Natural killer cell (primary cell): ENCODE measurements around the gene CREB1. TPM values are rescaled to one million over a fixed set of nuclear protein-coding genes. Genes with fewer than 3 reads are reported as not detected.

Source experiments
- ATAC-seq, 3 donors: fragments of 150-1000 bp in 2 of 3; fragments of 200-7000 bp in 1 of 3; cut with Tn5 transposase; 1 replicate in 1 of 3; 2 replicates in 2 of 3; pipeline ENCODE4 v1.10.0; 2021; ENCODE audit warnings: mild to moderate bottlenecking in 2 of 3, moderate library complexity in 2 of 3
- DNase-seq, 2 donors: peaks; one replicate each; pipeline versions ENCODE4 v3.0.0 to v3.0.0-alpha.2; 2013 to 2021; ENCODE audit warnings: mixed read lengths in 1 of 2
- H3K27ac ChIP-seq: one replicate; pipeline ENCODE4 v1.5.1; 2013; ENCODE audit warnings: mild to moderate bottlenecking, low read length
- H3K27me3 ChIP-seq: one replicate; pipeline ENCODE4 v1.6.1; 2013; ENCODE audit warnings: low read length; ENCODE audit not compliant: control insufficient read depth, insufficient read depth
- H3K36me3 ChIP-seq: one replicate; pipeline ENCODE4 v1.6.1; 2013; ENCODE audit warnings: low read length; ENCODE audit not compliant: control insufficient read depth, insufficient read depth
- H3K4me1 ChIP-seq: one replicate; pipeline ENCODE4 v1.6.1; 2013; ENCODE audit warnings: low read length; ENCODE audit not compliant: control insufficient read depth, insufficient read depth
- H3K4me3 ChIP-seq: one replicate; pipeline ENCODE4 v1.5.1; 2013; ENCODE audit warnings: low read length
- H3K9me3 ChIP-seq: one replicate; pipeline ENCODE4 v1.6.1; 2013; ENCODE audit warnings: low read length; ENCODE audit not compliant: control insufficient read depth, insufficient read depth
- H3K27ac Mint-ChIP-seq, 2 donors: one replicate each; pipeline ENCODE4 v1.8.0; 2022; ENCODE audit warnings: mild to moderate bottlenecking in 2 of 2, mixed read lengths in 2 of 2, moderate library complexity in 1 of 2
- H3K27me3 Mint-ChIP-seq, 2 donors: one replicate each; pipeline ENCODE4 v1.8.0; 2022; ENCODE audit warnings: low read depth in 2 of 2, mixed read lengths in 2 of 2
- H3K36me3 Mint-ChIP-seq: one replicate; pipeline ENCODE4 v1.8.0; 2022; ENCODE audit warnings: mixed read lengths
- H3K4me1 Mint-ChIP-seq, 2 donors: one replicate each; pipeline ENCODE4 v1.8.0; 2022; ENCODE audit warnings: mixed read lengths in 2 of 2
- H3K4me3 Mint-ChIP-seq: one replicate; pipeline ENCODE4 v1.8.0; 2022; ENCODE audit warnings: mild to moderate bottlenecking, moderate library complexity, mixed read lengths
- H3K9me3 Mint-ChIP-seq, 2 donors: one replicate each; pipeline ENCODE4 v1.8.0; 2022; ENCODE audit warnings: mixed read lengths in 2 of 2
- WGBS: methylation state at CpG from one replicate; pipeline ENCODE4 v1.1.7; 2013; ENCODE audit warnings: missing lambda C conversion rate; ENCODE audit not compliant: insufficient coverage; 5-methylcytosine and 5-hydroxymethylcytosine counted together
- intact Hi-C: fragments of 100-400 bp; cut with micrococcal nuclease; formaldehyde crosslinking; loops from one replicate; pipeline ENCODE4 v1.14.2; 2022
- total RNA-seq, 4 donors: library from RNA; stranded (reverse); fragments of 120-200 nt in 1 of 4; gene quantifications; one replicate each; pipeline versions ENCODE4 v1.2.3 to v1.2.4, GENCODE V29; 2013 to 2022
- TF ChIP-seq, protein P1 (sequence below): fragments of 200-600 bp; IDR thresholded peaks from one replicate; pipeline ENCODE4 v1.8.0; 2022; ENCODE audit warnings: antibody characterized with exemption

Gene CREB1
- total RNA-seq, 3 donors from 2014 or later (not counting 1 experiment from before 2014, with no cell fraction given) = 88.1 to 107 (median 106) TPM

DNA sequence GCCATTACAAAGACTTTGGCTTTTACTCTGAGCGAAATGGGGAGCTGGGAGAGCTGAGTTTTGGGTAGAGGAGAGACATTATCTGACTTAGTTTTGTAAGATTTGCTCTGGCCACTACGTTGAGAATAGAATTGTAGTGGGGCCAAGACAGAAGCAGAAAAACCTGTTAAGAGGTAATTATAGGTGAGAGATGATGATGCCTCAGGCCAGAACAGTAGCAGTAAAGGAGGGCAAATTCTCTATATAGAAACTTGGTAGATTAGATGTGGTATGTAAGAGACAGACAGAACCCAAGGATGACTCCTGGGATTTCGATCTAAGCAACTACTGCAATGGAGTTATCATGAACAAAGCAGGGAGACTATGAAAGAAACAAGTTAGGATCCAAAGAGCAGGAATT is 17.4 kb upstream of the CREB1 start:
- no peaks in the 10 kb centered on the region for H3K4me1 ChIP-seq
- no peak for DNase-seq
- WGBS = 92% methylated on average over 3 of the region's 3 CpGs
- no peaks in the 10 kb centered on the region for H3K36me3 Mint-ChIP-seq
- H3K9me3 ChIP-seq = no peaks in the 10 kb centered on the region
- H3K4me1 Mint-ChIP-seq = no peaks in the 10 kb centered on the region
- peaks cover 6 to 10% of the 10 kb centered on the region in 2 donors for H3K27me3 Mint-ChIP-seq
- H3K9me3 Mint-ChIP-seq = no peaks in the 10 kb centered on the region
- intact Hi-C loops = no loop called here
- H3K36me3 ChIP-seq = no peaks in the 10 kb centered on the region
- TF ChIP-seq, protein P1, sequence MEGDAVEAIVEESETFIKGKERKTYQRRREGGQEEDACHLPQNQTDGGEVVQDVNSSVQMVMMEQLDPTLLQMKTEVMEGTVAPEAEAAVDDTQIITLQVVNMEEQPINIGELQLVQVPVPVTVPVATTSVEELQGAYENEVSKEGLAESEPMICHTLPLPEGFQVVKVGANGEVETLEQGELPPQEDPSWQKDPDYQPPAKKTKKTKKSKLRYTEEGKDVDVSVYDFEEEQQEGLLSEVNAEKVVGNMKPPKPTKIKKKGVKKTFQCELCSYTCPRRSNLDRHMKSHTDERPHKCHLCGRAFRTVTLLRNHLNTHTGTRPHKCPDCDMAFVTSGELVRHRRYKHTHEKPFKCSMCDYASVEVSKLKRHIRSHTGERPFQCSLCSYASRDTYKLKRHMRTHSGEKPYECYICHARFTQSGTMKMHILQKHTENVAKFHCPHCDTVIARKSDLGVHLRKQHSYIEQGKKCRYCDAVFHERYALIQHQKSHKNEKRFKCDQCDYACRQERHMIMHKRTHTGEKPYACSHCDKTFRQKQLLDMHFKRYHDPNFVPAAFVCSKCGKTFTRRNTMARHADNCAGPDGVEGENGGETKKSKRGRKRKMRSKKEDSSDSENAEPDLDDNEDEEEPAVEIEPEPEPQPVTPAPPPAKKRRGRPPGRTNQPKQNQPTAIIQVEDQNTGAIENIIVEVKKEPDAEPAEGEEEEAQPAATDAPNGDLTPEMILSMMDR = no peak
- H3K4me3 Mint-ChIP-seq = no peak overlapping the region
- H3K27ac Mint-ChIP-seq = no peak overlapping the region
- no peak for ATAC-seq
- H3K27me3 ChIP-seq = no peaks in the 10 kb centered on the region
- H3K27ac ChIP-seq = no peak overlapping the region
- H3K4me3 ChIP-seq = no peak overlapping the region

DNA sequence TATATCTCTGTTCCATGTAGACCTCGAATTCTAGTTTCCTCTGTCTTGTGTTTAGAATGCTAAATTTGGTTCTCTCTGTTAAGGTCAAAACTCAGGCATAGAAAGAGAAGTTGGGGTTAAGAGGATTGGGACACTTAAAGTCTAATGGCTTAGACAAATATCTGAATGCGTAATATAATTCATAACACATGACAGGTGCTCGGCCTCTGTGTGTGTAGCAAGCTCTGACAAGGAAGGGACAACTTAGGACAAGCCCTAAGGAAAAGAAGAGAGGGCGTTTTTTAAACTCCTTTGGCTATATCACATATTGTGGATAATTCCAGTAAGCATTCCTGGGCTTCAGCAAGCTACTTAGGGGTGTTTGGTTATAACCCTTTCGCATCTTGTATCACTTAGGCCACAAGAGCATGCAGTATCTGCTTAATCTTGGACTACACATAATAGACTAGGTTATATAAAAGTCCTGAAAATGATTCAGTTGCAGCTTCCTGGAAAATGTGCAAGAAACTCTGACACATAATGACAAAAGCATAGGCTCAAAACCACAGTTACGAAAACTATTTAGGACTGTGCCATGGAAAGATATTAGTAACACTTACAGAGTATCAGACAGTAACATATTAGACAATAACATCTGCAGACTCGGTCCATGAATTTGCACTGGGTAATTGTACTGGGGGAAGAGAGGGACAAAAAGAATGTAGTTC is 16.1 kb upstream of the CREB1 start:
- TF ChIP-seq, protein P1 = no peak
- no peaks in the 10 kb centered on the region for H3K4me1 Mint-ChIP-seq
- no peaks in the 10 kb centered on the region for H3K36me3 Mint-ChIP-seq
- no peak overlapping the region for H3K4me3 Mint-ChIP-seq
- H3K4me1 ChIP-seq = no peaks in the 10 kb centered on the region
- H3K36me3 ChIP-seq = no peaks in the 10 kb centered on the region
- H3K27me3 ChIP-seq = no peaks in the 10 kb centered on the region
- no peak for ATAC-seq
- no peaks in the 10 kb centered on the region for H3K9me3 Mint-ChIP-seq
- H3K27me3 Mint-ChIP-seq = peaks cover 6 to 15% of the 10 kb centered on the region in 2 donors
- intact Hi-C loops = no loop called here
- 84% methylated on average over 6 of the region's 7 CpGs for WGBS
- no peak overlapping the region for H3K4me3 ChIP-seq
- no peak for DNase-seq
- H3K9me3 ChIP-seq = no peaks in the 10 kb centered on the region
- no peak overlapping the region for H3K27ac ChIP-seq
- H3K27ac Mint-ChIP-seq = no peak overlapping the region

GRCh38 chr2:207514451-207514850 is 15.3 kb upstream of the CREB1 start:
- Histone ChIP-seq H3K9me3 (no peaks in the 10 kb centered on the region), H3K36me3 (no peaks in the 10 kb centered on the region), H3K4me1 (no peaks in the 10 kb centered on the region), H3K4me3 (no peak overlapping the region), H3K27me3 (no peaks in the 10 kb centered on the region), H3K27ac (no peak overlapping the region)
- DNase-seq (no peak), ATAC-seq (no peak)
- Mint-ChIP-seq H3K4me3 (no peak overlapping the region), H3K27ac (no peak overlapping the region), H3K36me3 (no peaks in the 10 kb centered on the region), H3K27me3 (peaks cover 6 to 15% of the 10 kb centered on the region in 2 donors), H3K9me3 (no peaks in the 10 kb centered on the region), H3K4me1 (no peaks in the 10 kb centered on the region)
- intact Hi-C loops = no loop called here
- 100% methylated on average over 2 of the region's 2 CpGs for WGBS
- TF ChIP-seq, protein P1 = no peak

DNA sequence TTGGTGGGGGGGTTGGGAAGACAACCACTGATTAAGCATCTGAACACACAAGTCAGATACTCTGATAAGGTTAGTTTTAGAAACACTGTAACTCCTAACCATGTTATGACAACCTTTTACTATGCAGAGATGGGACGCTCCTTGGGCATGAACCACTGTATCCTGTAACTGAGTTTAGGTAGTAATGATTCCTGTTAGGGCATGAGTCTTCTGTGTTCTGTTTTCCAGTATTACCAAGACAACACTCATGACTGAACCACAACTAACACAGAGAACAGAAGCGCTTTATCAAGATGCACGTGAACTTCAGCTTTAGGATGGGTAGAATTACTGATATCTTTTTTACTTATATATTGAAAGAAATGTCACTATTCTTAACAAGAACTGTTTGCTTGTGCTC is 14.1 kb upstream of the CREB1 start:
- Mint-ChIP-seq H3K4me3 (no peak overlapping the region), H3K4me1 (no peaks in the 10 kb centered on the region), H3K27ac (no peak overlapping the region), H3K9me3 (no peaks in the 10 kb centered on the region), H3K36me3 (no peaks in the 10 kb centered on the region), H3K27me3 (peaks cover 6 to 15% of the 10 kb centered on the region in 2 donors)
- Histone ChIP-seq H3K27ac (no peak overlapping the region), H3K4me3 (no peak overlapping the region), H3K36me3 (no peaks in the 10 kb centered on the region), H3K9me3 (no peaks in the 10 kb centered on the region), H3K4me1 (no peaks in the 10 kb centered on the region), H3K27me3 (no peaks in the 10 kb centered on the region)
- DNase-seq (no peak), ATAC-seq (no peak)
- TF ChIP-seq, protein P1 = no peak
- no CpG with 5 or more reads among the region's 3 CpGs for WGBS
- intact Hi-C loops = no loop called here
